ENCODE measurements around the gene NTM. TPM values are rescaled to one million over a fixed set of nuclear protein-coding genes. Genes with fewer than 3 reads are reported as not detected.

NTM gene
- total and polyA plus RNA-seq, 9 donors, result 0.16 to 8.5 (median 0.55) TPM; not detected in 3

DNA sequence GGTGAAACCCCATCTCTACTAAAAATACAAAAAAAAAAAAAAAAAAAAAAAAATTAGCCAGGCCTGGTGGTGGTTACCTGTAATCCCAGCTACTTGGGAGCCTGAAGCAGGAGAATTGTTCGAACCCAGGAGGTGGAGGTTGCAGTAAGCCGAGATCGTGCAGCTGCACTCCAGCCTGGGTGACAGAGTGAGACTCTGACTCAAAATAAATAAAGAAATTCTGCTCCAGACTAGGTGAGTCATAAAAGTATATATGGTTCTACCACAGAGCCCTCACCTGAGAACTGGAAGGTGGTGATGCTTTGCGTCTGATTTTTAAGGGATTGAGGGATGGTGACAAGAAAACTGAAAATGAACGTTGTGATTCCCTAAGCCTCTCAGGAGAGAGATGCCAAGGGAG is 58.4 kb downstream of the NTM start:
- intact Hi-C loops (cut with DNase I), result no loop called here
- no peak overlapping the region for H3K27ac ChIP-seq
- DNase-seq, result no peak
- no peaks in the 10 kb centered on the region for H3K27me3 ChIP-seq
- WGBS, 3 donors, result 90 to 93% (median 91%) methylated on average over 5 of the region's 5 CpGs
- no peaks in the 10 kb centered on the region for H3K4me1 ChIP-seq (ENCODE audit: insufficient read depth)
- no peak overlapping the region for H3K4me3 ChIP-seq
- no peaks in the 10 kb centered on the region for H3K36me3 ChIP-seq
- TF ChIP-seq, protein P1, sequence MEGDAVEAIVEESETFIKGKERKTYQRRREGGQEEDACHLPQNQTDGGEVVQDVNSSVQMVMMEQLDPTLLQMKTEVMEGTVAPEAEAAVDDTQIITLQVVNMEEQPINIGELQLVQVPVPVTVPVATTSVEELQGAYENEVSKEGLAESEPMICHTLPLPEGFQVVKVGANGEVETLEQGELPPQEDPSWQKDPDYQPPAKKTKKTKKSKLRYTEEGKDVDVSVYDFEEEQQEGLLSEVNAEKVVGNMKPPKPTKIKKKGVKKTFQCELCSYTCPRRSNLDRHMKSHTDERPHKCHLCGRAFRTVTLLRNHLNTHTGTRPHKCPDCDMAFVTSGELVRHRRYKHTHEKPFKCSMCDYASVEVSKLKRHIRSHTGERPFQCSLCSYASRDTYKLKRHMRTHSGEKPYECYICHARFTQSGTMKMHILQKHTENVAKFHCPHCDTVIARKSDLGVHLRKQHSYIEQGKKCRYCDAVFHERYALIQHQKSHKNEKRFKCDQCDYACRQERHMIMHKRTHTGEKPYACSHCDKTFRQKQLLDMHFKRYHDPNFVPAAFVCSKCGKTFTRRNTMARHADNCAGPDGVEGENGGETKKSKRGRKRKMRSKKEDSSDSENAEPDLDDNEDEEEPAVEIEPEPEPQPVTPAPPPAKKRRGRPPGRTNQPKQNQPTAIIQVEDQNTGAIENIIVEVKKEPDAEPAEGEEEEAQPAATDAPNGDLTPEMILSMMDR (IDR thresholded peaks at IDR 0.05), result no peak
- TF ChIP-seq EP300 (IDR thresholded peaks at IDR 0.05) (no peak), POLR2A (IDR thresholded peaks at IDR 0.05) (no peak)
- no peaks in the 10 kb centered on the region for H3K9me3 ChIP-seq

DNA sequence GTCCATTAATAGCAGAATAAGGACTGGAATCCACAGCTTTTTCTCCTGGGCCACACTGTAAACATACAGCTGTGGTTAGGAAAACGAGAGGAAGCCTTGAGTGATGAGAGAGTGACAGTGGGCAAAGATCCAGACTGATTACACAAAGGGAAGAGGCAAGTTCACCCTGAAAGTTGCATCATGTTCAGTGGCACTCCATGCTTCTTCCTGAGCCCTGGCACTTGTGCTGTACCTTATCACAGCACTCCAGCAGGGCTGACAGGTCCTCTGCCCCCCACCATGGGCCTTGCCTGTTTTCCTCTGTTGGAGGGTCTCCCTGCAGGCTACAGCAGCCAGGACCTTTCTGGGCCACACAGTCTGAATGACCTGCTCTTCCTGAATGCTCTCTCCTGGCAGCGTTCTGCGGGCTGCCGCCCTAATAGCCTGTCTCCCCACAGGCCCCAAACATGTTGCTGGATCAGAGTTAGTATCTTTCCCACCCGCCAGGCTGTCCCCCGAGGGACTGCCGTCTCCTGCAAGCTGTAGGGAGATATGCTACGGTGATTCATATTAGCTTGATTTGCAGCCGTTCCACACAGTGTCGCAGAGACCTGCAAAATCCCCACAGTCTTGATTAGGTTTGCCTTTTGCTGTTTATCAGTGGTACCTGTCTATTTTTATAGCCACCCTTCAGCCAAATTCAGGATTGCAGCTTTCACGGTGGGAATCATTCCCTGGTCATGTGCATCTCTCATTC is 60.2 kb downstream of the NTM start:
- TF ChIP-seq, protein P1 (IDR thresholded peaks at IDR 0.05), result no peak
- TF ChIP-seq POLR2A (IDR thresholded peaks at IDR 0.05), result no peak
- TF ChIP-seq EP300 (IDR thresholded peaks at IDR 0.05), result no peak
- WGBS, 3 donors, result 21 to 45% (median 31%) methylated on average over 11 of the region's 11 CpGs
- intact Hi-C loops (cut with DNase I), result no loop called here
- Histone ChIP-seq H3K4me1 (ENCODE audit: insufficient read depth) (no peaks in the 10 kb centered on the region), H3K9me3 (no peaks in the 10 kb centered on the region), H3K4me3 (no peak overlapping the region), H3K36me3 (no peaks in the 10 kb centered on the region), H3K27me3 (no peaks in the 10 kb centered on the region), H3K27ac (no peak overlapping the region)
- DNase-seq, result no peak

DNA sequence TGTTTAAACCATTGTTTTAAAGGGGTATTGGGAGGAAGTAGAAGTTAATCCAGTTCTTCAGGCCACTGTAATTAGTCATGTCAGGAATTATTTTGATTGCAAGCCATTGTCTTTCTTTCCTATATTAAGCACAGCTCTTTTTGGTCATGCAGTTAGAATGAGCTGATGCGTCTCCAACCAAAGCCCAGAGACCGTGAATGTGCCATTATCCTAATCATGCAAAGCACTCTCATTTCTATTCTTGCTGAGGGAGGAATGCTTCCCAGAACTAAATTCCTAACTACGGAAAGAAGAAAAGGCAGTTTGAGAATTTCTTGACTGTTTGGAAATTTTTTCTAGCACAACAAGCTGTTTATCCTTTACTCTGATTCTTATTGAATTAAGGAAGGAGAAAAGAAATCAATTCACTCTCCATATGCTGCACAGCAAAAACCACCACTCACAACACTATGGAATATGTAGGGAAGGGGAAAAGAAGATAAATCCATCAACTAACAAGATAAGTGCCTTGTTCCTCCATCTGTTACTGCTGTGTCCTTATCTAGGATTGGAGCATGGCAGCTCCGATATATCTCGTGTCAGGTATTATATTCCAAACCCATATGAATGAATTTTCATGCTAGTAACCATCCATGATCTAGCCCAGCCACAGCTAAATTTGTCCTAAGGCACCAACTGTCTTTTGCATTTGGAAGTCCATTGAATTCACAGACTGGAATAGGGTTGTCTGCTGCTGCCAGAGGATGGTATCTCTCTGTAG is 70.8 kb downstream of the NTM start:
- Histone ChIP-seq H3K4me1 (ENCODE audit: insufficient read depth) (no peaks in the 10 kb centered on the region), H3K4me3 (no peak overlapping the region), H3K36me3 (no peaks in the 10 kb centered on the region), H3K27ac (no peak overlapping the region), H3K9me3 (no peaks in the 10 kb centered on the region), H3K27me3 (no peaks in the 10 kb centered on the region)
- no peak for TF ChIP-seq POLR2A (IDR thresholded peaks at IDR 0.05)
- TF ChIP-seq, protein P1 (IDR thresholded peaks at IDR 0.05), result no peak
- intact Hi-C loops (cut with DNase I), result no loop called here
- WGBS, 3 donors, result 73 to 79% (median 74%) methylated on average over 5 of the region's 5 CpGs
- no peak for DNase-seq

DNA sequence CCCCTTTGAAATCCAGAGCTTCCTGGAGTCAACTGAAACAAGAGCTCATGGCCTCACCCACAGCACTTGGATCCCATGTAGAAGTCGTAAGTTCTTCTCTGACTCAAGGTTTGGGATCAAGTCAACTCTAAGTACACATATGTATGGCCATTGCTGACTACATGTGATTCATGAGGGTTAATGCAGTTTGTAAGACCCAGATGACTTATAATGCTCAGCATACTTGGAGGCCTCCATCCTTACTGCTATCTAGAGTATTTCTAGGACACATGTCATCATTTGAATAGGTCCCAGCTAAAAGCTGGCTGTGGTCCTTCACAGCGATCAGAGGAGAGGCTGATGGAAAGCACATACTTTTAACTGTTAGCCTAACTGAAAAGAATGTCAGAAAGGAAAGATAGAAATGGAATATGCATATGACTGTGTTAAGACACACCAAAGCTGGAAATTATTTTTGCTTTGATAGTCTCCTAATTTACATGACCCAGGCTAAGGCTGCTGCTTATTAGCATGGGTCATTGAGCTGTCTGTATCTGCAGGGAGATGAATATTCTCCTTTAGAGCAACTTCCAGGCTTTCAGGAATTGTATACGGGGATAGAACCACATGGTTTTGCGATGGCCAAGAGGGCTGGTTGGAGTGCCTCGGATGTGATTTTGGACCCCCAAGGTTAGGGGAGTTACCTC is 76.3 kb downstream of the NTM start:
- Histone ChIP-seq H3K36me3 (no peaks in the 10 kb centered on the region), H3K9me3 (no peaks in the 10 kb centered on the region), H3K27me3 (no peaks in the 10 kb centered on the region), H3K4me1 (ENCODE audit: insufficient read depth) (no peaks in the 10 kb centered on the region), H3K4me3 (no peak overlapping the region), H3K27ac (no peak overlapping the region)
- no peak for DNase-seq
- WGBS, 3 donors, result 57 to 63% (median 63%) methylated on average over 5 of the region's 5 CpGs
- intact Hi-C loops (cut with DNase I), result loop anchor here in 1 of 4 donors (5.0 kb wide), 1 partner anchor 901 kb away; no protein-coding TSS in a partner anchor
- TF ChIP-seq POLR2A (IDR thresholded peaks at IDR 0.05), result no peak
- no peak for TF ChIP-seq EP300 (IDR thresholded peaks at IDR 0.05)
- TF ChIP-seq, protein P1 (IDR thresholded peaks at IDR 0.05), result no peak
